SK-N-SH (cell line): ENCODE data around the gene CCDC154. TPM values are rescaled to one million over a fixed set of nuclear protein-coding genes. Genes with fewer than 3 reads are reported as not detected.

Source experiments
- CTCF ChIA-PET: fragments of 300-600, 350-600 bp; formaldehyde crosslinking; extraction: SDS; loops from one replicate; lab custom pipeline; 2021; lab: Yijun Ruan, JAX
- POLR2A ChIA-PET: fragments of 350-600 bp; sonication (Branson Sonifier 250); formaldehyde crosslinking; extraction: SDS; loops from one replicate; lab custom pipeline; 2020; ENCODE audit warnings: antibody characterized with exemption, inconsistent platforms; lab: Yijun Ruan, JAX
- DNase-seq: peaks from one replicate; pipeline ENCODE4 v3.0.0; 2012
- H2AFZ ChIP-seq: fragments of 200-600 bp; sonication (generic); 2 replicates; pipeline ENCODE4 v1.8.1; 2016; ENCODE audit warnings: antibody characterized with exemption, mild to moderate bottlenecking, low read depth
- H3F3A ChIP-seq: fragments of 200-600 bp; sonication (generic); replicated peaks from 2 replicates; pipeline ENCODE3; 2016; ENCODE audit warnings: antibody characterized with exemption, mild to moderate bottlenecking; ENCODE audit not compliant: insufficient read depth
- H3K27ac ChIP-seq, 2 experiments: fragments of 200-500 bp in 1 of 2; fragments of 200-600 bp in 1 of 2; sonication (Bioruptor generic) in 1 of 2; sonication (generic), shearing (Covaris generic) in 1 of 2; 2 replicates each; pipeline versions ENCODE4 v1.5.1 to v1.6.1; 2014 to 2016; ENCODE audit warnings: low read depth in 2 of 2, inconsistent platforms in 1 of 2, low read length in 1 of 2, mild to moderate bottlenecking in 1 of 2, mixed read lengths in 1 of 2
- H3K27me3 ChIP-seq: fragments of 200-600 bp; sonication (generic), shearing (Covaris generic); 2 replicates; pipeline ENCODE4 v1.6.1; 2016; ENCODE audit warnings: mixed run types; ENCODE audit not compliant: insufficient read depth
- H3K36me3 ChIP-seq, 2 experiments: fragments of 200-500 bp in 1 of 2; fragments of 200-600 bp in 1 of 2; sonication (Bioruptor generic) in 1 of 2; sonication (generic) in 1 of 2; replicated peaks in 1 of 2; 2 replicates each; pipeline versions ENCODE3 to v1.5.1; 2014 to 2016; ENCODE audit warnings: low read length in 1 of 2, mild to moderate bottlenecking in 1 of 2; ENCODE audit not compliant: insufficient read depth in 2 of 2, control insufficient read depth in 1 of 2
- H3K4me1 ChIP-seq, 2 experiments: fragments of 200-500 bp in 1 of 2; fragments of 200-600 bp in 1 of 2; sonication (Bioruptor generic) in 1 of 2; sonication (generic), shearing (Covaris generic) in 1 of 2; 2 replicates each; pipeline versions ENCODE4 v1.5.1 to v1.6.1; 2014 to 2016; ENCODE audit warnings: low read depth in 1 of 2, low read length in 1 of 2, mixed run types in 1 of 2; ENCODE audit not compliant: insufficient read depth in 2 of 2, control insufficient read depth in 1 of 2
- H3K4me2 ChIP-seq: fragments of 200-600 bp; sonication (generic), shearing (Covaris generic); 2 replicates; pipeline ENCODE4 v1.6.1; 2017; ENCODE audit warnings: mixed run types
- H3K4me3 ChIP-seq, 2 experiments: fragments of 200-500 bp in 1 of 2; fragments of 200-600 bp in 1 of 2; sonication (Bioruptor generic) in 1 of 2; sonication (generic), shearing (Covaris generic) in 1 of 2; 2 replicates each; pipeline versions ENCODE4 v1.5.1 to v1.8.1; 2014 to 2016; ENCODE audit warnings: low read depth in 2 of 2, inconsistent platforms in 1 of 2, low read length in 1 of 2, mild to moderate bottlenecking in 1 of 2, mixed read lengths in 1 of 2, moderate library complexity in 1 of 2
- H3K79me2 ChIP-seq: fragments of 200-600 bp; sonication (generic); 2 replicates; pipeline ENCODE4 v1.8.1; 2017; ENCODE audit warnings: mild to moderate bottlenecking; ENCODE audit not compliant: insufficient read depth
- H3K9ac ChIP-seq: fragments of 200-600 bp; sonication (generic); 2 replicates; pipeline ENCODE4 v1.6.1; 2017; ENCODE audit warnings: mixed run types
- H3K9me2 ChIP-seq: fragments of 200-600 bp; sonication (generic); 2 replicates; pipeline ENCODE4 v1.6.1; 2017; ENCODE audit warnings: mixed run types
- H3K9me3 ChIP-seq: fragments of 200-600 bp; sonication (generic); 2 replicates; pipeline ENCODE4 v1.6.1; 2017; ENCODE audit warnings: mixed run types, mild to moderate bottlenecking, moderate library complexity
- H4K20me1 ChIP-seq: fragments of 200-600 bp; sonication (generic); 2 replicates; pipeline ENCODE4 v1.6.1; 2017; ENCODE audit warnings: mild to moderate bottlenecking, mixed run types; ENCODE audit not compliant: insufficient read depth
- ELF1 ChIP-seq: IDR thresholded peaks from 2 replicates; pipeline ENCODE4 v1.4.0; 2012
- EP300 ChIP-seq, 2 experiments: IDR thresholded peaks; 2 replicates each; pipeline versions ENCODE4 v1.4.0 to v1.6.1; 2012; ENCODE audit warnings: borderline replicate concordance in 1 of 2, low read depth in 1 of 2, low read length in 1 of 2
- FOSL2 ChIP-seq: IDR thresholded peaks from 2 replicates; pipeline ENCODE4 v1.4.0; 2012; ENCODE audit warnings: low read depth, mild to moderate bottlenecking, moderate library complexity, borderline replicate concordance
- NFIC ChIP-seq: IDR thresholded peaks from 2 replicates; pipeline ENCODE4 v1.4.0; 2012; ENCODE audit warnings: borderline replicate concordance
- NRF1 ChIP-seq: IDR thresholded peaks from 2 replicates; pipeline ENCODE4 v1.6.1; 2012; ENCODE audit warnings: low read depth, mild to moderate bottlenecking, low read length
- RCOR1 ChIP-seq: fragments of 150-350 bp; IDR thresholded peaks from 2 replicates; pipeline ENCODE4 v1.6.1; 2017; ENCODE audit warnings: antibody characterized with exemption, low read length
- REST ChIP-seq: IDR thresholded peaks from 2 replicates; pipeline ENCODE4 v1.6.1; 2012; ENCODE audit warnings: mild to moderate bottlenecking, low read depth, low read length, moderate library complexity
- SMC3 ChIP-seq: IDR thresholded peaks from 2 replicates; pipeline ENCODE4 v1.6.1; 2012; ENCODE audit warnings: low read depth, low read length, improper control_type of control experiment
- TAF1 ChIP-seq: IDR thresholded peaks from 2 replicates; pipeline ENCODE4 v1.6.1; 2012; ENCODE audit warnings: low read depth, mild to moderate bottlenecking, low read length, moderate library complexity, borderline replicate concordance
- TCF12 ChIP-seq: IDR thresholded peaks from 2 replicates; pipeline ENCODE4 v1.4.0; 2012
- TEAD4 ChIP-seq: IDR thresholded peaks from 2 replicates; pipeline ENCODE4 v1.4.0; 2012; ENCODE audit warnings: mild to moderate bottlenecking, borderline replicate concordance; ENCODE audit not compliant: insufficient read depth
- USF1 ChIP-seq: IDR thresholded peaks from 2 replicates; pipeline ENCODE4 v1.4.0; 2012; ENCODE audit warnings: low read depth, borderline replicate concordance
- USF2 ChIP-seq: fragments of 150-350 bp; IDR thresholded peaks from 2 replicates; pipeline ENCODE4 v1.6.1; 2017; ENCODE audit warnings: antibody characterized with exemption, low read length, low read depth, borderline replicate concordance
- WGBS: methylation state at CpG from one replicate; pipeline ENCODE4 v1.1.6; 2017; ENCODE audit warnings: low lambda C conversion rate; 5-methylcytosine and 5-hydroxymethylcytosine counted together
- polyA plus RNA-seq, 3 experiments: library from polyadenylated mRNA; depleted of rRNA; stranded (reverse); fragments of >200 nt; gene quantifications; 2 replicates each; pipeline ENCODE4 v1.2.3, GENCODE V29; 2012

Gene CCDC154
- polyA plus RNA-seq, 1 of the 3 experiments (the other 2 are of a cell fraction) = 0.35 TPM

GRCh38 chr16:1489077-1489476 lies 44.7 kb upstream of the CCDC154 start:
- no peaks in the 10 kb centered on the region for H3K9me3 ChIP-seq
- no peak overlapping the region for H3K4me3 ChIP-seq
- H3K27ac ChIP-seq = no peak overlapping the region
- no peak overlapping the region for H3K4me2 ChIP-seq
- H3K9ac ChIP-seq = no peak overlapping the region
- ChIA-PET CTCF (interaction anchor here (1.0 kb wide), 1 partner anchor 235 kb away, joined by 3 read pairs; no protein-coding TSS in a partner anchor), POLR2A (no interaction called here)
- DNase-seq = no peak
- no peak for TF ChIP-seq TAF1
- no peak for TF ChIP-seq USF1
- no peak for TF ChIP-seq EP300 (IDR thresholded peaks at IDR 0.05; ENCODE audit: borderline replicate concordance in 1 of 2, low read depth in 1 of 2, low read length in 1 of 2)
- TF ChIP-seq, all 33 proteins: peak for 0
- Histone ChIP-seq H2AFZ (no peak overlapping the region), H3F3A (no peaks in the 10 kb centered on the region), H3K4me1 (peaks cover 0 to 9% of the 10 kb centered on the region in 2 experiments; a peak in 1 of 4 replicates), H3K79me2 (peaks cover 8% of the 10 kb centered on the region; the same call in 1 of the 2 replicates), H3K27me3 (no peaks in the 10 kb centered on the region), H3K9me2 (no peaks in the 10 kb centered on the region), H3K36me3 (no peaks in the 10 kb centered on the region), H4K20me1 (no peaks in the 10 kb centered on the region)
- WGBS = 89% methylated on average over 9 of the region's 12 CpGs

DNA sequence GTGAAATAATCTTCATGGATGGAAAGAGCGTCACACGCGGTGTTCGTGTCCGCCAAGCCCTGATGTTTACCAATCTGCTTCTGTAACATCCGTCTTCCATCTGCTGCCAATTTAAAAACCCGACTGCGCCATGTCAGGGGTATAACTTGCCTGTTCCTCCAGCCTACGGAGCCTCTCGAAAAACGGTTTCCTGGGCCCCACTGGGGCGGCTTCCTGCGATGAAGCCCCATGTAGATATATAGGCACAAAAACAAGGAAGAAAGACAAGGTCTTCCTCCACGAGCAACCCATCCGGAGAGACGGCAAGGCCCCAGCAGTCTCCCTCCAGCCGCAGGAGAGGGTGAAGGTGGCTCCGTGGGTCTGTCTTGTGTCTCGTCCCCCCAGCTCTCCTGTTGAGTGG lies 44.3 kb upstream of the CCDC154 start, which contains the start of gene PTX4:
PTX4 (minus strand) TSS at position 326 of the 400 bp plus-strand sequence; CDS start at position 291, 35 bp downstream.
- Histone ChIP-seq H2AFZ (no peak within 1 kb of the TSS), H3K79me2 (peaks cover 4% of the 10 kb centered on the region; the same call in 1 of the 2 replicates), H3K27ac (no peak within 1 kb of the TSS), H3K4me3 (no peak within 1 kb of the TSS), H3K36me3 (no peaks in the 10 kb centered on the region), H3K27me3 (no peaks in the 10 kb centered on the region), H3K9me3 (no peaks in the 10 kb centered on the region), H4K20me1 (no peaks in the 10 kb centered on the region), H3K9ac (no peak within 1 kb of the TSS), H3K9me2 (no peaks in the 10 kb centered on the region), H3F3A (no peaks in the 10 kb centered on the region), H3K4me1 (peaks cover 0 to 9% of the 10 kb centered on the region in 2 experiments; a peak in 1 of 4 replicates), H3K4me2 (no peak within 1 kb of the TSS)
- ChIA-PET CTCF (interaction anchor here (1.0 kb wide), 1 partner anchor 236 kb away, joined by 3 read pairs; no protein-coding TSS in a partner anchor), POLR2A (no interaction called here)
- 80% methylated on average over 19 of the region's 19 CpGs for WGBS
- no peak for DNase-seq
- TF ChIP-seq ELF1 = no peak
- no peak for TF ChIP-seq USF1
- TF ChIP-seq NFIC = no peak
- TF ChIP-seq TCF12 = no peak
- TF ChIP-seq NRF1 = no peak

- Histone ChIP-seq H3K36me3 (no peaks in the 10 kb centered on the region), H3K9me2 (no peaks in the 10 kb centered on the region), H3K4me1 (peaks cover 0 to 9% of the 10 kb centered on the region in 2 experiments; a peak in 1 of 4 replicates), H3F3A (no peaks in the 10 kb centered on the region), H3K9ac (no peak overlapping the region), H3K4me2 (no peak overlapping the region), H2AFZ (no peak overlapping the region), H4K20me1 (no peaks in the 10 kb centered on the region), H3K9me3 (no peaks in the 10 kb centered on the region), H3K27ac (no peak overlapping the region), H3K4me3 (no peak overlapping the region), H3K79me2 (no peaks in the 10 kb centered on the region), H3K27me3 (no peaks in the 10 kb centered on the region)
- ChIA-PET POLR2A (no interaction called here), CTCF (no interaction called here)
- no peak for DNase-seq
- 82% methylated on average over 19 of the region's 24 CpGs for WGBS
- no peak for TF ChIP-seq NRF1
- no peak for TF ChIP-seq FOSL2
- TF ChIP-seq TCF12 = no peak
- TF ChIP-seq SMC3 = no peak
- TF ChIP-seq REST = no peak
- TF ChIP-seq TAF1 = no peak
- no peak for TF ChIP-seq TEAD4
- TF ChIP-seq USF2 = no peak
- no peak for TF ChIP-seq RCOR1
These were observed 43.8 kb upstream of the CCDC154 start for GRCh38 chr16:1488054-1488601.
